ENCODE measurements around the gene CDK9. TPM values are rescaled to one million over a fixed set of nuclear protein-coding genes. Genes with fewer than 3 reads are reported as not detected.

The CDK9 gene
- total and polyA plus RNA-seq, 10 of the 15 experiments (the other 5 are each of a cell fraction or from before 2014, with no cell fraction given) = 7.3 to 92.6 (median 51.6) TPM

GRCh38 chr9:127810378-127811187, 24.7 kb downstream of the CDK9 start:
- DNase-seq (ENCODE audit: low read depth, low spot score) (no peak), ATAC-seq (no peak), FAIRE-seq (no peak)
- Histone ChIP-seq H2AFZ (ENCODE audit: control insufficient read depth, low read depth, low read length) (no peak overlapping the region), H3K27ac (ENCODE audit: control insufficient read depth, insufficient read depth) (no peak overlapping the region), H3K27me3 (replicated peaks in 1 of 2; ENCODE audit: control insufficient read depth in 2 of 2, insufficient read depth in 2 of 2, low read length in 1 of 2) (no peaks in the 10 kb centered on the region), H3K9me3 (replicated peaks; ENCODE audit: control insufficient read depth, insufficient read depth, low read length) (no peaks in the 10 kb centered on the region), H3K4me1 (ENCODE audit: control insufficient read depth, insufficient read depth, low read length) (no peaks in the 10 kb centered on the region), H3K9ac (ENCODE audit: control insufficient read depth, insufficient read depth, low read length) (no peak overlapping the region), H3K4me3 (no peak overlapping the region), H4K20me1 (ENCODE audit: control insufficient read depth, insufficient read depth) (no peaks in the 10 kb centered on the region; the same call in 1 of the 2 replicates), H3K4me2 (ENCODE audit: control insufficient read depth, insufficient read depth) (no peak overlapping the region), H3K79me2 (ENCODE audit: control insufficient read depth, insufficient read depth, low read length) (no peaks in the 10 kb centered on the region), H3K36me3 (ENCODE audit: control insufficient read depth in 2 of 2, insufficient read depth in 2 of 2, low read length in 1 of 2) (peaks cover 3 to 27% of the 10 kb centered on the region in 2 experiments; a peak in 3 of 4 replicates)
- intact Hi-C loops (cut with micrococcal nuclease; ENCODE audit: unreplicated experiment) (no loop called here), in situ Hi-C loops (cut with MboI) (no loop called here)
- ChIA-PET RAD21 (ENCODE audit: unreplicated experiment) (no interaction called here), POLR2A (no interaction called here), CTCF (no interaction called here), SMC1A (ENCODE audit: uncharacterized antibody, unreplicated experiment) (interaction anchor here (0.6 kb wide), 1 partner anchor 86 kb away, joined by 3 read pairs; no protein-coding TSS in a partner anchor)
- TF ChIP-seq SREBF2 (IDR thresholded peaks at IDR 0.05; ENCODE audit: low read length) (no peak), RB1 (IDR thresholded peaks at IDR 0.05; ENCODE audit: borderline replicate concordance) (no peak), GATAD2B (conservative IDR thresholded peaks at IDR 0.05; ENCODE audit: low read depth) (no peak), JUND (IDR thresholded peaks at IDR 0.05; ENCODE audit: low read depth, low read length) (no peak), MEF2B (IDR thresholded peaks at IDR 0.05; ENCODE audit: partially characterized antibody, poor library complexity, severe bottlenecking) (no peak), IRF3 (IDR thresholded peaks at IDR 0.05) (no peak), HSF1 (IDR thresholded peaks at IDR 0.05; ENCODE audit: low read depth, low read length) (no peak), CEBPB (IDR thresholded peaks at IDR 0.05; ENCODE audit: borderline replicate concordance in 1 of 2, low read depth in 2 of 2, low read length in 2 of 2) (no peak), SIN3A (IDR thresholded peaks at IDR 0.05; ENCODE audit: low read depth, low read length) (no peak), ATF2 (IDR thresholded peaks at IDR 0.05; ENCODE audit: low read length) (no peak), TBL1XR1 (IDR thresholded peaks at IDR 0.05; ENCODE audit: low read depth, low read length) (no peak), E4F1 (IDR thresholded peaks at IDR 0.05; ENCODE audit: borderline replicate concordance, partially characterized antibody) (no peak), ZNF24 (IDR thresholded peaks at IDR 0.05) (no peak), TCF7 (IDR thresholded peaks at IDR 0.05; ENCODE audit: borderline replicate concordance) (no peak)
- BruUV-seq (replicated peaks) = no TSS peak
- WGBS (ENCODE audit: insufficient coverage, insufficient replicate concordance, low lambda C conversion rate, missing lambda C conversion rate) = 99% methylated on average over 10 of the region's 10 CpGs
